Heart left ventricle (tissue), 16 donors: ENCODE data around the gene ARNT2. TPM values are rescaled to one million over a fixed set of nuclear protein-coding genes. Genes with fewer than 3 reads are reported as not detected.

Experiments
- ATAC-seq, 4 donors: fragments of 200-7000 bp; cut with Tn5 transposase; one replicate each; pipeline ENCODE4 v1.9.1; 2020 to 2022; ENCODE audit warnings: moderate library complexity in 4 of 4, mild to moderate bottlenecking in 3 of 4, moderate number of reproducible peaks in 1 of 4
- DNase-seq, 5 donors: peaks; one replicate each; pipeline ENCODE4 v3.0.0-alpha.2; 2020
- H3K27ac ChIP-seq, 12 donors: fragments of 200-600 bp; sonication (generic) in 4 of 12; one replicate each; pipeline versions ENCODE4 v1.5.0 to v1.8.0; 2016 to 2022; ENCODE audit warnings: mild to moderate bottlenecking in 2 of 12
- H3K27me3 ChIP-seq, 9 donors: fragments of 200-600 bp; sonication (generic) in 2 of 9; one replicate each; pipeline versions ENCODE4 v1.5.1 to v1.8.0; 2016 to 2022; ENCODE audit warnings: mild to moderate bottlenecking in 3 of 9
- H3K36me3 ChIP-seq, 9 donors: fragments of 200-600 bp; sonication (generic) in 2 of 9; one replicate each; pipeline versions ENCODE4 v1.5.0 to v1.8.0; 2018 to 2022; ENCODE audit warnings: mild to moderate bottlenecking in 2 of 9
- H3K4me1 ChIP-seq, 12 donors: fragments of 200-600 bp; sonication (generic) in 4 of 12; one replicate each; pipeline versions ENCODE4 v1.5.0 to v1.8.0; 2016 to 2022; ENCODE audit warnings: mild to moderate bottlenecking in 3 of 12
- H3K4me3 ChIP-seq, 12 donors: fragments of 200-600 bp; sonication (generic) in 4 of 12; one replicate each; pipeline versions ENCODE4 v1.5.0 to v1.8.0; 2017 to 2022; ENCODE audit warnings: mild to moderate bottlenecking in 9 of 12, moderate library complexity in 4 of 12
- H3K9me3 ChIP-seq, 12 donors: fragments of 200-600 bp; sonication (generic) in 4 of 12; one replicate each; pipeline versions ENCODE4 v1.5.0 to v1.8.0; 2016 to 2022; ENCODE audit warnings: mild to moderate bottlenecking in 1 of 12
- CTCF ChIP-seq, 12 donors: fragments of 200-600 bp; sonication (generic) in 4 of 12; IDR thresholded peaks; one replicate each; pipeline versions ENCODE4 v1.5.0 to v1.8.0; 2018 to 2022; ENCODE audit warnings: antibody characterized with exemption in 12 of 12, mild to moderate bottlenecking in 5 of 12
- POLR2A ChIP-seq, 2 donors: fragments of 450-650 bp; IDR thresholded peaks; one replicate each; pipeline ENCODE4 v1.6.1; 2017; ENCODE audit warnings: antibody characterized with exemption in 2 of 2, mild to moderate bottlenecking in 2 of 2, moderate library complexity in 2 of 2
- WGBS, 4 donors: extraction: QIAGEN DNeasy Blood & Tissue Kit in 2 of 4; methylation state at CpG; one replicate each; pipeline versions ENCODE4 v1.1.5 to v1.1.7; 2013 to 2018; 5-methylcytosine and 5-hydroxymethylcytosine counted together
- intact Hi-C, 10 donors: fragments of 100-400 bp; cut with DNase I; formaldehyde crosslinking; loops; one replicate each; pipeline versions ENCODE4 v1.11.1 to v1.14.2; 2022
- polyA plus RNA-seq, 2 donors: library from polyadenylated mRNA; stranded (reverse); fragments of 200-250 nt; gene quantifications; one replicate each; pipeline ENCODE4 v1.2.3, GENCODE V29; 2013
- total RNA-seq, 9 donors: library from RNA; depleted of rRNA in 2 of 9; stranded (reverse); fragments of >200 nt in 2 of 9; fragmentation: NEBNext Ultra II Directional in 3 of 9; extraction: Animal tissue kit (Norgen Biotek cat#: 25700) in 3 of 9; gene quantifications; one replicate each; pipeline versions ENCODE4 v1.1.0 to v1.2.4, GENCODE V29; 2016 to 2023
- donor health status: ischemic (EF 13 %, LVEDD 7.1; RV severe dilation, severe dysfunction).
- donor health status: healthy with polysubstance abuse.
- donor health status: DM: no; HTN: yes; CAD: no.
- donor health status: DM: no; HTN: no; CAD: no.
- donor health status: ischemic (EF 25% LVEDD 6.9; RV normal size, moderate dysfunction).
- donor health status: ischemic (EF 25% LVEDD 5.7; RV mildly dilated, moderate dysfunction).
- donor health status: healthy.
- donor health status: DM: yes; HTN: yes; CAD: no.
- donor health status: ischemic (EF 35%, LVEDD 5.7; RV mildly dilated, moderate dysfunction).
- donor health status: nonischemic (EF 11% LVEDD 7.7; RV severe dilation, severe dysfunction).
- donor health status: DM: yes; HTN: yes; CAD: no.
- donor health status: PGD.
- donor health status: ischemic (EF 29% LVEDD 5.4; RV normal size, mild dysfunction).
- donor health status: nonischemic (EF 23%, LVEDD 6.1; RV moderate dilation, normal function).

ARNT2 gene
- total and polyA plus RNA-seq, 11 donors = 1.2 to 10.0 (median 3.9) TPM

GRCh38 chr15:80607287-80607980 is 203.3 kb downstream of the ARNT2 start:
- Histone ChIP-seq H3K4me1 (peaks cover 0 to 16% (median 2%) of the 10 kb centered on the region in 12 donors), H3K36me3 (no peaks in the 10 kb centered on the region), H3K9me3 (no peaks in the 10 kb centered on the region), H3K4me3 (no peak overlapping the region), H3K27ac (peak overlapping the region in 3 of 12 donors; percentile 2 to 26 (median 6)), H3K27me3 (peaks cover 0 to 3% (median 0%) of the 10 kb centered on the region in 9 donors)
- ATAC-seq (no peak), DNase-seq (no peak)
- TF ChIP-seq CTCF (IDR thresholded peaks at IDR 0.05) (no peak), POLR2A (IDR thresholded peaks at IDR 0.05) (no peak)
- intact Hi-C loops = no loop called here
- WGBS, 4 donors = 61 to 68% (median 65%) methylated on average over 4 of the region's 4 CpGs

GRCh38 chr15:80608688-80609087 is 204.5 kb downstream of the ARNT2 start:
- intact Hi-C loops = no loop called here
- DNase-seq (no peak), ATAC-seq (no peak)
- no peaks in the 10 kb centered on the region for H3K36me3 ChIP-seq
- H3K4me1 ChIP-seq = peaks cover 0 to 16% (median 2%) of the 10 kb centered on the region in 12 donors
- H3K9me3 ChIP-seq = no peaks in the 10 kb centered on the region
- no peak overlapping the region for H3K4me3 ChIP-seq
- TF ChIP-seq POLR2A (IDR thresholded peaks at IDR 0.05) = no peak
- TF ChIP-seq CTCF (IDR thresholded peaks at IDR 0.05) = no peak
- H3K27ac ChIP-seq = no peak overlapping the region
- no peaks in the 10 kb centered on the region for H3K27me3 ChIP-seq
- WGBS, 4 donors = 53 to 73% (median 62%) methylated on average over 1 of the region's 1 CpG

GRCh38 chr15:80609091-80609490 is 204.9 kb downstream of the ARNT2 start:
- DNase-seq (no peak), ATAC-seq (no peak)
- Histone ChIP-seq H3K36me3 (no peaks in the 10 kb centered on the region), H3K4me1 (peaks cover 0 to 16% (median 4%) of the 10 kb centered on the region in 12 donors), H3K9me3 (no peaks in the 10 kb centered on the region), H3K4me3 (no peak overlapping the region), H3K27ac (no peak overlapping the region), H3K27me3 (no peaks in the 10 kb centered on the region)
- TF ChIP-seq POLR2A (IDR thresholded peaks at IDR 0.05) (no peak), CTCF (IDR thresholded peaks at IDR 0.05) (no peak)
- intact Hi-C loops = no loop called here
- WGBS, 4 donors = 61 to 80% (median 70%) methylated on average over 4 of the region's 4 CpGs

GRCh38 chr15:80609512-80609946 is 205.3 kb downstream of the ARNT2 start:
- no peak for DNase-seq
- 56 to 78% (median 66%) methylated on average over 4 of the region's 4 CpGs for WGBS, 4 donors
- Histone ChIP-seq H3K9me3 (no peaks in the 10 kb centered on the region), H3K4me1 (peaks cover 0 to 16% (median 4%) of the 10 kb centered on the region in 12 donors), H3K27me3 (no peaks in the 10 kb centered on the region), H3K4me3 (no peak overlapping the region), H3K27ac (no peak overlapping the region), H3K36me3 (no peaks in the 10 kb centered on the region)
- intact Hi-C loops = no loop called here
- TF ChIP-seq CTCF (IDR thresholded peaks at IDR 0.05) (no peak), POLR2A (IDR thresholded peaks at IDR 0.05) (no peak)
- ATAC-seq = no peak
